HG03442 (cell line): ENCODE results near the gene EIF2AK3.
"Not testable (repeated sequence)": the region's sequence is repeated elsewhere in the genome, so short reads cannot be mapped to it uniquely, and the experiment has no call there.

Experiments
- ATAC-seq: cut with Tn5 transposase; IDR thresholded peaks from one replicate; pipeline ENCODE4 v1.9.1; 2021; ENCODE audit warnings: mild to moderate bottlenecking, moderate library complexity; ENCODE audit not compliant: unreplicated experiment

EIF2AK3 gene

GRCh38 chr2:88637464-88637863, 10.2 kb upstream of the EIF2AK3 start:
- ATAC-seq = no peak

GRCh38 chr2:88636026-88636425, 8.8 kb upstream of the EIF2AK3 start:
- ATAC-seq = no peak

- no peak for ATAC-seq
Observed at GRCh38 chr2:88632569-88632968, 5.3 kb upstream of the EIF2AK3 start.

GRCh38 chr2:88628571-88628939, 1.3 kb upstream of the EIF2AK3 start:
- ATAC-seq = no peak

GRCh38 chr2:88627856-88628570, 749 bp upstream of the EIF2AK3 start:
- ATAC-seq = peak; percentile 35

- ATAC-seq = peak; percentile 0
Observed at GRCh38 chr2:88626171-88627054, 851 bp downstream of the EIF2AK3 start.

- no peak for ATAC-seq
Observed at GRCh38 chr2:88624477-88624876, 2.8 kb downstream of the EIF2AK3 start.

- ATAC-seq = not testable (repeated sequence)
Observed at GRCh38 chr2:88623831-88624465, 3.3 kb downstream of the EIF2AK3 start.

GRCh38 chr2:88622307-88622706, 5.0 kb downstream of the EIF2AK3 start:
- ATAC-seq = no peak

- ATAC-seq = no peak
Observed at GRCh38 chr2:88621432-88621831, 5.8 kb downstream of the EIF2AK3 start.

GRCh38 chr2:88620015-88620414, 7.2 kb downstream of the EIF2AK3 start:
- ATAC-seq = no peak

- peak; percentile 52 for ATAC-seq
Observed at GRCh38 chr2:88615822-88616221, 11.4 kb downstream of the EIF2AK3 start.

GRCh38 chr2:88614497-88615157, 12.6 kb downstream of the EIF2AK3 start:
- peak; percentile 78 for ATAC-seq

GRCh38 chr2:88613921-88614320, 13.3 kb downstream of the EIF2AK3 start:
- ATAC-seq = no peak

- peak; percentile 23 for ATAC-seq
Observed at GRCh38 chr2:88608184-88608583, 19.1 kb downstream of the EIF2AK3 start.

GRCh38 chr2:88607416-88607815, 19.8 kb downstream of the EIF2AK3 start:
- ATAC-seq = no peak

- peak; percentile 81 for ATAC-seq
Observed at GRCh38 chr2:88606371-88607030, 20.8 kb downstream of the EIF2AK3 start.

GRCh38 chr2:88603146-88603545, 24.1 kb downstream of the EIF2AK3 start:
- no peak for ATAC-seq

- ATAC-seq = no peak
Observed at GRCh38 chr2:88602022-88602421, 25.2 kb downstream of the EIF2AK3 start.

GRCh38 chr2:88601286-88601685, 26.0 kb downstream of the EIF2AK3 start:
- ATAC-seq = no peak

GRCh38 chr2:88600038-88600465, 27.2 kb downstream of the EIF2AK3 start:
- ATAC-seq = peak; percentile 99
